Measurements from ENCODE around the gene SIDT1.

The SIDT1 gene

GRCh38 chr3:113535898-113536297 lies 3.5 kb downstream of the SIDT1 start:
- no peak for TF ChIP-seq CTCF (IDR thresholded peaks at IDR 0.05; ENCODE audit: insufficient read depth, low read length, missing control alignments)
- POLR2A ChIA-PET, result no interaction called here
- no peak overlapping the region for H3K4me3 ChIP-seq (ENCODE audit: low read depth, low read length)
- CTCF ChIA-PET, result interaction anchor here (0.9 kb wide), 1 partner anchor 20 kb away, joined by 3 read pairs; no protein-coding TSS in a partner anchor
- no peak for DNase-seq (ENCODE audit: low read depth, low spot score)

GRCh38 chr3:113536627-113537101 lies 4.3 kb downstream of the SIDT1 start:
- POLR2A ChIA-PET, result interaction anchor here (0.6 kb wide), 1 partner anchor 423 kb away, joined by 3 read pairs; no protein-coding TSS in a partner anchor

GRCh38 chr3:113537155-113537554 lies 4.8 kb downstream of the SIDT1 start:
- POLR2A ChIA-PET, result interaction anchor here (0.6 kb wide), 1 partner anchor 424 kb away, joined by 3 read pairs; no protein-coding TSS in a partner anchor

More at GRCh38 chr3:113536627-113537101, 4.3 kb downstream of the SIDT1 start:
- no peak for DNase-seq (ENCODE audit: low read depth, low spot score)
- no peak for TF ChIP-seq CTCF (IDR thresholded peaks at IDR 0.05; ENCODE audit: insufficient read depth, low read length, missing control alignments)
- CTCF ChIA-PET, result interaction anchor here (0.9 to 1.5 kb wide), 3 partner anchors 20 to 41 kb away, joined by 3 read pairs; no protein-coding TSS in a partner anchor
- H3K4me3 ChIP-seq (ENCODE audit: low read depth, low read length), result no peak overlapping the region

GRCh38 chr3:113541519-113541918 lies 9.2 kb downstream of the SIDT1 start:
- no peak for TF ChIP-seq CTCF (IDR thresholded peaks at IDR 0.05; ENCODE audit: insufficient read depth, low read length, missing control alignments)
- no peak overlapping the region for H3K4me3 ChIP-seq (ENCODE audit: low read depth, low read length)
- POLR2A ChIA-PET, result no interaction called here
- DNase-seq (ENCODE audit: low read depth, low spot score), result no peak
- CTCF ChIA-PET, result interaction anchor here (1.2 to 1.4 kb wide), 2 partner anchors 36 kb away, joined by 3 to 4 read pairs; no protein-coding TSS in a partner anchor

More at GRCh38 chr3:113537155-113537554, 4.8 kb downstream of the SIDT1 start:
- H3K4me3 ChIP-seq (ENCODE audit: low read depth, low read length), result no peak overlapping the region
- DNase-seq (ENCODE audit: low read depth, low spot score), result no peak
- no peak for TF ChIP-seq CTCF (IDR thresholded peaks at IDR 0.05; ENCODE audit: insufficient read depth, low read length, missing control alignments)
- CTCF ChIA-PET, result interaction anchor here (1.4 to 1.5 kb wide), 2 partner anchors 19 to 41 kb away, joined by 3 read pairs; no protein-coding TSS in a partner anchor

- POLR2A ChIA-PET, result no interaction called here
- TF ChIP-seq CTCF (IDR thresholded peaks at IDR 0.05; ENCODE audit: insufficient read depth, low read length, missing control alignments), result no peak
- CTCF ChIA-PET, result interaction anchor here (0.7 kb wide), 1 partner anchor 50 kb away, joined by 3 read pairs; no protein-coding TSS in a partner anchor
- no peak overlapping the region for H3K4me3 ChIP-seq (ENCODE audit: low read depth, low read length)
- DNase-seq (ENCODE audit: low read depth, low spot score), result no peak
Measured at GRCh38 chr3:113545594-113545993, 13.2 kb downstream of the SIDT1 start.

GRCh38 chr3:113546414-113546893 lies 14.1 kb downstream of the SIDT1 start:
- DNase-seq (ENCODE audit: low read depth, low spot score), result no peak
- no peak overlapping the region for H3K4me3 ChIP-seq (ENCODE audit: low read depth, low read length)
- no peak for TF ChIP-seq CTCF (IDR thresholded peaks at IDR 0.05; ENCODE audit: insufficient read depth, low read length, missing control alignments)
- CTCF ChIA-PET, result interaction anchor here (0.7 kb wide), 1 partner anchor 51 kb away, joined by 3 read pairs; no protein-coding TSS in a partner anchor
- POLR2A ChIA-PET, result no interaction called here
